HepG2 (cell line): ENCODE measurements around the gene FBXW8. TPM values are rescaled to one million over a fixed set of nuclear protein-coding genes. Genes with fewer than 3 reads are reported as not detected.

Source experiments
- ATAC-seq: fragments of 200-7000 bp; cut with Tn5 transposase; 3 replicates; pipeline ENCODE4 v1.9.1; 2020; ENCODE audit warnings: mild to moderate bottlenecking, moderate library complexity
- BruUV-seq: library from RNA; stranded (reverse); fragments of 400-500 nt; replicated peaks from 2 replicates; lab custom pipeline; 2021; lab: Mats Ljungman, UMichigan
- CTCF ChIA-PET: fragments of 300-600 bp; formaldehyde crosslinking; extraction: SDS; loops from one replicate; lab custom pipeline; 2021; ENCODE audit warnings: low total read pairs, inconsistent platforms, low intra/inter-chr PET ratio; lab: Yijun Ruan, JAX
- POLR2A ChIA-PET: fragments of 350-600 bp; sonication (Branson Sonifier 250); formaldehyde crosslinking; loops from one replicate; lab custom pipeline; 2020; ENCODE audit warnings: antibody characterized with exemption, inconsistent platforms; lab: Yijun Ruan, JAX
- DNase-seq: peaks from one replicate; pipeline ENCODE4 v3.0.0-alpha.2; 2015; ENCODE audit warnings: low spot score
- FAIRE-seq: peaks from 3 replicates; lab custom pipeline; 2011; peaks lifted over from hg19 to GRCh38; lab: Jason Lieb, UNC
- H2AFZ ChIP-seq: one replicate; pipeline ENCODE4 v1.6.1; 2011; ENCODE audit warnings: low read length, inconsistent platforms
- H3K27ac ChIP-seq: fragments of 300-600 bp; 3 replicates; pipeline ENCODE4 v1.8.0; 2011; ENCODE audit warnings: mixed run types, mild to moderate bottlenecking, mixed read lengths, low read length, inconsistent platforms; ENCODE audit not compliant: insufficient read depth; ENCODE audit errors: extremely low read length
- H3K27me3 ChIP-seq, 2 experiments: fragments of 200-600 bp in 1 of 2; 2 replicates in 1 of 2; 3 replicates in 1 of 2; pipeline versions ENCODE4 v1.6.0 to v1.8.0; 2011; ENCODE audit warnings: low read length in 2 of 2, mild to moderate bottlenecking in 2 of 2, moderate library complexity in 2 of 2, inconsistent platforms in 1 of 2; ENCODE audit not compliant: insufficient read depth in 2 of 2, control insufficient read depth in 1 of 2
- H3K36me3 ChIP-seq, 2 experiments: fragments of 200-600 bp in 1 of 2; replicated peaks in 1 of 2; 2 replicates in 1 of 2; 3 replicates in 1 of 2; pipeline versions ENCODE4 v1.5.1 to v1.8.0; 2011; ENCODE audit warnings: low read length in 2 of 2, inconsistent platforms in 1 of 2; ENCODE audit not compliant: insufficient read depth in 2 of 2, control insufficient read depth in 1 of 2
- H3K4me1 ChIP-seq: 2 replicates; pipeline ENCODE4 v1.5.1; 2012; ENCODE audit warnings: low read length, inconsistent platforms; ENCODE audit not compliant: insufficient read depth
- H3K4me2 ChIP-seq: 2 replicates; pipeline ENCODE4 v1.6.0; 2011; ENCODE audit warnings: low read depth, low read length, inconsistent platforms
- H3K4me3 ChIP-seq, 3 experiments: fragments of 200-600 bp in 1 of 3; sonication (generic), shearing (Covaris generic) in 1 of 3; replicated peaks in 1 of 3; 2 replicates each; pipeline ENCODE4 v1.5.1; 2011 to 2016; ENCODE audit warnings: low read length in 3 of 3, inconsistent platforms in 2 of 3, low read depth in 2 of 3, mild to moderate bottlenecking in 2 of 3, control low read depth in 1 of 3, mixed read lengths in 1 of 3; ENCODE audit not compliant: insufficient read depth in 1 of 3
- H3K79me2 ChIP-seq: one replicate; pipeline ENCODE4 v1.6.1; 2011; ENCODE audit warnings: low read length, inconsistent platforms; ENCODE audit not compliant: insufficient read depth
- H3K9ac ChIP-seq: 2 replicates; pipeline ENCODE4 v1.6.0; 2011; ENCODE audit warnings: mild to moderate bottlenecking, low read depth, low read length, inconsistent platforms; ENCODE audit not compliant: insufficient read depth
- H3K9me3 ChIP-seq: 2 replicates; pipeline ENCODE4 v1.5.1; 2012; ENCODE audit warnings: mild to moderate bottlenecking, low read length
- H4K20me1 ChIP-seq: 2 replicates; pipeline ENCODE4 v1.6.0; 2011; ENCODE audit warnings: inconsistent platforms, mild to moderate bottlenecking, low read length, moderate library complexity; ENCODE audit not compliant: insufficient read depth
- ATRX ChIP-seq: sonication (generic); formaldehyde crosslinking; IDR thresholded peaks from 2 replicates; pipeline ENCODE4 v1.4.0; 2020; ENCODE audit warnings: missing genetic modification reagents, borderline replicate concordance
- RFXANK ChIP-seq: IDR thresholded peaks from 2 replicates; pipeline ENCODE4 v1.6.1; 2016
- ZBTB7B ChIP-seq: sonication (generic); formaldehyde crosslinking; IDR thresholded peaks from 2 replicates; pipeline ENCODE4 v1.4.0; 2020; ENCODE audit warnings: missing genetic modification reagents
- ZNF136 ChIP-seq: sonication (generic); formaldehyde crosslinking; IDR thresholded peaks from 2 replicates; pipeline ENCODE4 v1.8.1; 2022; ENCODE audit warnings: low read depth, mild to moderate bottlenecking, moderate library complexity, missing genetic modification reagents
- ZNF292 ChIP-seq: sonication (generic); formaldehyde crosslinking; IDR thresholded peaks from 2 replicates; pipeline ENCODE4 v1.8.1; 2022; ENCODE audit warnings: mild to moderate bottlenecking, low read depth, missing genetic modification reagents, borderline replicate concordance
- ZNF562 ChIP-seq: sonication (generic); formaldehyde crosslinking; IDR thresholded peaks from 2 replicates; pipeline ENCODE4 v1.8.0; 2022; ENCODE audit warnings: missing genetic modification reagents, borderline replicate concordance
- ZNF670 ChIP-seq: sonication (generic); formaldehyde crosslinking; IDR thresholded peaks from 2 replicates; pipeline ENCODE4 v1.8.0; 2022; ENCODE audit warnings: mild to moderate bottlenecking, missing genetic modification reagents, borderline replicate concordance
- ZNF782 ChIP-seq: sonication (generic); formaldehyde crosslinking; IDR thresholded peaks from 2 replicates; pipeline ENCODE4 v1.4.0; 2020; ENCODE audit warnings: missing genetic modification reagents, mild to moderate bottlenecking, borderline replicate concordance
- ZSCAN12 ChIP-seq: sonication (generic); formaldehyde crosslinking; IDR thresholded peaks from 2 replicates; pipeline ENCODE4 v1.9.0; 2021; ENCODE audit warnings: mild to moderate bottlenecking, missing genetic modification reagents
- ZSCAN21 ChIP-seq: sonication (generic); formaldehyde crosslinking; IDR thresholded peaks from 2 replicates; pipeline ENCODE4 v1.8.0; 2022; ENCODE audit warnings: mild to moderate bottlenecking, missing genetic modification reagents, moderate library complexity, borderline replicate concordance
- WGBS: methylation state at CpG from one replicate; pipeline ENCODE4 v1.1.6; 2017; ENCODE audit warnings: low lambda C conversion rate; 5-methylcytosine and 5-hydroxymethylcytosine counted together
- in situ Hi-C: cut with HindIII; loops from 2 replicates; pipeline ENCODE4 v1.10.0; 2017; ENCODE audit warnings: low pct_unique_long_range_greater_than_20kb; ENCODE audit not compliant: extremely low pct_ligation_motif_present
- intact Hi-C: fragments of 100-400 bp; cut with micrococcal nuclease; formaldehyde crosslinking; loops from one replicate; pipeline ENCODE4 v1.10.0; 2022; ENCODE audit not compliant: unreplicated experiment
- polyA plus RNA-seq, 8 experiments: library from polyadenylated mRNA; depleted of rRNA in 3 of 8; stranded (reverse) in 7 of 8; unstranded in 1 of 8; fragments of >200 nt; fragmentation: Illumina TruSeq in 4 of 8; extraction: Trizol in 4 of 8; gene quantifications; 2 replicates each; pipeline versions ENCODE4 v1.2.1 to v1.2.3, GENCODE V29; 2011 to 2016; ENCODE audit warnings: low read depth in 4 of 8, missing spikeins in 1 of 8, mixed read lengths in 1 of 8; ENCODE audit not compliant: insufficient read depth in 1 of 8
- total RNA-seq, 5 experiments: library from RNA; depleted of rRNA; stranded (reverse); fragments of >200 nt; fragmentation: Illumina TruSeq; extraction: Trizol; gene quantifications; 2 replicates each; pipeline ENCODE4 v1.2.3, GENCODE V29; 2016; ENCODE audit warnings: low read depth in 1 of 5
- TF ChIP-seq, protein P1 (sequence below): sonication (generic); formaldehyde crosslinking; IDR thresholded peaks from 2 replicates; pipeline ENCODE4 v1.5.0; 2020; ENCODE audit warnings: missing genetic modification reagents

FBXW8 gene
- total and polyA plus RNA-seq, 2 of the 13 experiments (the other 11 are each of a cell fraction or from before 2014, with no cell fraction given): 5.1 to 5.9 TPM

DNA sequence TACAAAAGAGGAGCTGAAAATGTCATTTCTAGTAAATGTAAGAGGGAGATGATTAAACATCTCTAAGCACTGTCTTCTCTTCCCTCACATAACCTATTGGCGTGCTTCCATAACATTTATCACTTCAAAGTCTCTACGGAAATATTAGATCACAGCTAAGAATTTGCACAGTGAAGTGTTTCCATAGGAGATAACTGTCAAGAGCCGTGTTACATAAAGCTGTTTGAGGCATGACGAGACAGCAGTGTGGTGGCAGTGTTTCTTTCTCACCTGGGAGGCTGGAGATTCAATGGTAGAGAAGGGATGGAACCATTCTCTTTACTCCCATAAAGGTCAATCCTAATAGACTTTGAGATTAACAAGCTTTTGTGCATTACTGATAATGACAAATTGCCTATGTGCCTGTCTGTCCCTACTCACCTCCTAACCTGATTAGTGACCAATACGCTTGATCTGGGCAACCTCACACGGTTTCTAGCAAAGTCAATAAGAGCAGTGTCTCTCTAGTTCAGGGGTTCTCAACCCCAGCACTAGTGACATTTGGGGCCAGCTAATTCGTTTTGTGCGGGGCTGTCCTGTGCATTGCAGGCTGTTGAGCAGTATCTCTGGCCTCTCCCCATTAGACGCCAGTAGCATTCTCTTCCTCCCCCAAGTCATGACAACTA, 35.3 kb downstream of the FBXW8 start:
- ChIA-PET CTCF (no interaction called here), POLR2A (no interaction called here)
- no peak for DNase-seq
- Histone ChIP-seq H3K9ac (no peak overlapping the region), H4K20me1 (no peaks in the 10 kb centered on the region), H3K9me3 (no peaks in the 10 kb centered on the region), H3K4me1 (no peaks in the 10 kb centered on the region), H3K27ac (no peak overlapping the region), H3K27me3 (no peaks in the 10 kb centered on the region), H3K36me3 (peaks cover 6 to 29% of the 10 kb centered on the region in 2 experiments; a peak in 4 of 5 replicates), H2AFZ (no peak overlapping the region), H3K4me3 (no peak overlapping the region), H3K79me2 (no peaks in the 10 kb centered on the region), H3K4me2 (no peak overlapping the region)
- ATAC-seq: no peak
- in situ Hi-C loops: no loop called here
- 92% methylated on average over 9 of the region's 9 CpGs for WGBS
- FAIRE-seq: no peak
- TF ChIP-seq ZNF136 (CRISPR knock-in tag) (no peak), ZBTB7B (CRISPR knock-in tag) (no peak), ZNF562 (CRISPR knock-in tag) (no peak), ATRX (CRISPR knock-in tag) (no peak), ZSCAN12 (no peak), ZNF782 (no peak), RFXANK (CRISPR knock-in tag) (no peak), ZNF670 (no peak), ZNF292 (CRISPR knock-in tag) (no peak), ZSCAN21 (CRISPR knock-in tag) (no peak)
- TF ChIP-seq, protein P1, sequence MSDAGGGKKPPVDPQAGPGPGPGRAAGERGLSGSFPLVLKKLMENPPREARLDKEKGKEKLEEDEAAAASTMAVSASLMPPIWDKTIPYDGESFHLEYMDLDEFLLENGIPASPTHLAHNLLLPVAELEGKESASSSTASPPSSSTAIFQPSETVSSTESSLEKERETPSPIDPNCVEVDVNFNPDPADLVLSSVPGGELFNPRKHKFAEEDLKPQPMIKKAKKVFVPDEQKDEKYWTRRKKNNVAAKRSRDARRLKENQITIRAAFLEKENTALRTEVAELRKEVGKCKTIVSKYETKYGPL (CRISPR knock-in tag): no peak
- intact Hi-C loops: no loop called here
- no TSS peak for BruUV-seq
